Skeletal muscle tissue (tissue), 4 donors: Measurements from ENCODE around the gene CLCF1. TPM values are rescaled to one million over a fixed set of nuclear protein-coding genes. Genes with fewer than 3 reads are reported as not detected.
"Not testable (repeated sequence)": the region's sequence is repeated elsewhere in the genome, so short reads cannot be mapped to it uniquely, and the experiment has no call there.

ENCODE experiments used
- H3K27ac ChIP-seq: one replicate; pipeline ENCODE4 v1.7.0; 2013; ENCODE audit warnings: mild to moderate bottlenecking, low read depth, low read length, inconsistent platforms
- H3K27me3 ChIP-seq, 3 donors: one replicate each; pipeline ENCODE4 v1.7.0; 2013; ENCODE audit warnings: low read length in 3 of 3; ENCODE audit not compliant: control insufficient read depth in 3 of 3, insufficient read depth in 3 of 3
- H3K36me3 ChIP-seq, 3 donors: one replicate each; pipeline ENCODE4 v1.7.0; 2013; ENCODE audit warnings: low read length in 3 of 3; ENCODE audit not compliant: control insufficient read depth in 3 of 3, insufficient read depth in 3 of 3
- H3K4me1 ChIP-seq, 3 donors: one replicate each; pipeline ENCODE4 v1.7.0; 2013; ENCODE audit warnings: low read length in 3 of 3, mild to moderate bottlenecking in 3 of 3; ENCODE audit not compliant: control insufficient read depth in 3 of 3, insufficient read depth in 3 of 3
- H3K4me3 ChIP-seq, 3 donors: one replicate each; pipeline ENCODE4 v1.7.0; 2013; ENCODE audit warnings: low read length in 3 of 3
- H3K9ac ChIP-seq, 3 donors: one replicate each; pipeline ENCODE4 v1.7.0; 2013; ENCODE audit warnings: low read length in 3 of 3, mild to moderate bottlenecking in 3 of 3, moderate library complexity in 2 of 3, low read depth in 1 of 3
- H3K9me3 ChIP-seq, 3 donors: one replicate each; pipeline ENCODE4 v1.7.0; 2013; ENCODE audit warnings: low read length in 3 of 3; ENCODE audit not compliant: control insufficient read depth in 3 of 3
- total RNA-seq: library from RNA; depleted of rRNA; stranded (reverse); fragments of >200 nt; gene quantifications from one replicate; pipeline ENCODE4 v1.2.3, GENCODE V29; 2014
- donor health status: Osteomylitis.

CLCF1 gene
- total RNA-seq, 1 donor from 2014 or later, result 1.0 TPM

GRCh38 chr11:67409261-67409666 lies 35.9 kb upstream of the CLCF1 start:
- Histone ChIP-seq H3K27ac (no peak overlapping the region), H3K36me3 (no peaks in the 10 kb centered on the region), H3K9me3 (no peaks in the 10 kb centered on the region), H3K4me3 (no peak overlapping the region), H3K9ac (no peak overlapping the region), H3K4me1 (peaks cover 6 to 17% (median 13%) of the 10 kb centered on the region in 3 donors), H3K27me3 (peaks cover 39 to 63% (median 42%) of the 10 kb centered on the region in 3 donors)

GRCh38 chr11:67408437-67409200 lies 35.2 kb upstream of the CLCF1 start:
- H3K4me1 ChIP-seq, result peaks cover 6 to 17% (median 13%) of the 10 kb centered on the region in 3 donors
- H3K9me3 ChIP-seq, result no peaks in the 10 kb centered on the region
- no peaks in the 10 kb centered on the region for H3K36me3 ChIP-seq
- no peak overlapping the region for H3K9ac ChIP-seq
- peaks cover 39 to 63% (median 42%) of the 10 kb centered on the region in 3 donors for H3K27me3 ChIP-seq
- H3K4me3 ChIP-seq, result no peak overlapping the region
- no peak overlapping the region for H3K27ac ChIP-seq

GRCh38 chr11:67407688-67408163 lies 34.3 kb upstream of the CLCF1 start:
- no peak overlapping the region for H3K9ac ChIP-seq
- H3K4me1 ChIP-seq, result peaks cover 6 to 17% (median 13%) of the 10 kb centered on the region in 3 donors
- peaks cover 37 to 62% (median 42%) of the 10 kb centered on the region in 3 donors for H3K27me3 ChIP-seq
- H3K4me3 ChIP-seq, result no peak overlapping the region
- no peaks in the 10 kb centered on the region for H3K9me3 ChIP-seq
- H3K27ac ChIP-seq, result no peak overlapping the region
- no peaks in the 10 kb centered on the region for H3K36me3 ChIP-seq

- H3K4me3 ChIP-seq, result no peak overlapping the region
- no peak overlapping the region for H3K9ac ChIP-seq
- H3K36me3 ChIP-seq, result no peaks in the 10 kb centered on the region
- H3K27me3 ChIP-seq, result peaks cover 32 to 56% (median 42%) of the 10 kb centered on the region in 3 donors
- no peaks in the 10 kb centered on the region for H3K9me3 ChIP-seq
- peaks cover 7 to 18% (median 14%) of the 10 kb centered on the region in 3 donors for H3K4me1 ChIP-seq
- H3K27ac ChIP-seq, result no peak overlapping the region
Observed at GRCh38 chr11:67406969-67407687, 33.7 kb upstream of the CLCF1 start.

- no peak overlapping the region for H3K27ac ChIP-seq
- H3K9me3 ChIP-seq, result no peaks in the 10 kb centered on the region
- peak overlapping the region in 1 of 3 donors; percentile 40 for H3K9ac ChIP-seq
- no peak overlapping the region for H3K4me3 ChIP-seq
- peaks cover 25 to 50% (median 37%) of the 10 kb centered on the region in 3 donors for H3K27me3 ChIP-seq
- peaks cover 10 to 20% (median 17%) of the 10 kb centered on the region in 3 donors for H3K4me1 ChIP-seq
- H3K36me3 ChIP-seq, result no peaks in the 10 kb centered on the region
Observed at GRCh38 chr11:67406420-67406968, 33.1 kb upstream of the CLCF1 start.

GRCh38 chr11:67405688-67406339 lies 32.4 kb upstream of the CLCF1 start:
- no peak overlapping the region for H3K4me3 ChIP-seq
- H3K27me3 ChIP-seq, result peaks cover 19 to 44% (median 34%) of the 10 kb centered on the region in 3 donors
- H3K9me3 ChIP-seq, result no peaks in the 10 kb centered on the region
- peak overlapping the region in 1 of 3 donors; percentile 40 for H3K9ac ChIP-seq
- no peaks in the 10 kb centered on the region for H3K36me3 ChIP-seq
- H3K4me1 ChIP-seq, result peaks cover 13 to 24% (median 19%) of the 10 kb centered on the region in 3 donors
- H3K27ac ChIP-seq, result no peak overlapping the region

- Histone ChIP-seq H3K9ac (no peak overlapping the region), H3K27me3 (peaks cover 13 to 38% (median 27%) of the 10 kb centered on the region in 3 donors), H3K9me3 (no peaks in the 10 kb centered on the region), H3K4me3 (no peak overlapping the region), H3K27ac (no peak overlapping the region), H3K36me3 (peaks cover 0 to 4% (median 3%) of the 10 kb centered on the region in 3 donors), H3K4me1 (peaks cover 19 to 25% (median 25%) of the 10 kb centered on the region in 3 donors)
Observed at GRCh38 chr11:67405196-67405567, 31.8 kb upstream of the CLCF1 start.

GRCh38 chr11:67404515-67405195 lies 31.3 kb upstream of the CLCF1 start:
- H3K27me3 ChIP-seq, result peaks cover 9 to 33% (median 22%) of the 10 kb centered on the region in 3 donors
- no peak overlapping the region for H3K27ac ChIP-seq
- H3K36me3 ChIP-seq, result peaks cover 0 to 6% (median 4%) of the 10 kb centered on the region in 3 donors
- H3K4me3 ChIP-seq, result no peak overlapping the region
- no peak overlapping the region for H3K9ac ChIP-seq
- H3K9me3 ChIP-seq, result no peaks in the 10 kb centered on the region
- peaks cover 22 to 25% (median 23%) of the 10 kb centered on the region in 3 donors for H3K4me1 ChIP-seq

- Histone ChIP-seq H3K36me3 (peaks cover 15 to 20% (median 17%) of the 10 kb centered on the region in 3 donors), H3K4me1 (peaks cover 22 to 26% (median 24%) of the 10 kb centered on the region in 3 donors), H3K27me3 (peaks cover 0 to 17% (median 7%) of the 10 kb centered on the region in 3 donors)
- H3K4me3 ChIP-seq, H3K9me3 ChIP-seq, H3K9ac ChIP-seq, H3K27ac ChIP-seq: not testable (repeated sequence)
Observed at GRCh38 chr11:67403085-67403484, 29.7 kb upstream of the CLCF1 start.
